HEK293 (cell line): Measurements from ENCODE around the gene USF1.

ENCODE experiments used
- AEBP2 ChIP-seq: fragments of 450-650 bp; formaldehyde crosslinking; IDR thresholded peaks from 2 replicates; pipeline ENCODE4 v1.5.1; 2016; ENCODE audit warnings: missing biosample characterization, missing genetic modification characterization, borderline replicate concordance
- HOXC10 ChIP-seq: sonication (generic); formaldehyde crosslinking; IDR thresholded peaks from 2 replicates; pipeline ENCODE4 v1.8.1; 2023; ENCODE audit warnings: mild to moderate bottlenecking, missing genetic modification reagents
- KLF1 ChIP-seq: fragments of 450-650 bp; formaldehyde crosslinking; IDR thresholded peaks from 2 replicates; pipeline ENCODE4 v1.5.1; 2016; ENCODE audit warnings: missing biosample characterization, missing genetic modification characterization
- KLF8 ChIP-seq: fragments of 450-650 bp; formaldehyde crosslinking; IDR thresholded peaks from 2 replicates; pipeline ENCODE4 v1.5.1; 2016; ENCODE audit warnings: missing biosample characterization, missing genetic modification characterization
- SALL2 ChIP-seq: fragments of 450-650 bp; formaldehyde crosslinking; IDR thresholded peaks from 2 replicates; pipeline ENCODE4 v1.5.0; 2017; ENCODE audit warnings: missing biosample characterization, mild to moderate bottlenecking, missing genetic modification characterization, borderline replicate concordance
- SCRT1 ChIP-seq: fragments of 450-650 bp; formaldehyde crosslinking; IDR thresholded peaks from 2 replicates; pipeline ENCODE4 v1.5.1; 2016; ENCODE audit warnings: missing biosample characterization, missing genetic modification characterization, borderline replicate concordance
- TRIM28 ChIP-seq: IDR thresholded peaks from 2 replicates; pipeline ENCODE4 v1.6.1; 2011; ENCODE audit warnings: low read length, control low read depth, borderline replicate concordance
- YY1 ChIP-seq: fragments of 450-650 bp; formaldehyde crosslinking; IDR thresholded peaks from 2 replicates; pipeline ENCODE4 v1.5.1; 2018; ENCODE audit warnings: missing biosample characterization, missing genetic modification characterization
- ZBTB21 ChIP-seq: fragments of 450-650 bp; formaldehyde crosslinking; IDR thresholded peaks from 2 replicates; pipeline ENCODE4 v1.5.1; 2017; ENCODE audit warnings: missing biosample characterization, missing genetic modification characterization
- ZBTB49 ChIP-seq: fragments of 450-650 bp; formaldehyde crosslinking; IDR thresholded peaks from 2 replicates; pipeline ENCODE4 v1.5.1; 2016; ENCODE audit warnings: missing biosample characterization, missing genetic modification characterization, low read depth
- ZBTB7A ChIP-seq: fragments of 450-650 bp; formaldehyde crosslinking; IDR thresholded peaks from 2 replicates; pipeline ENCODE4 v1.5.1; 2016; ENCODE audit warnings: low read depth, missing biosample characterization, missing genetic modification characterization
- ZIC2 ChIP-seq: fragments of 450-650 bp; formaldehyde crosslinking; IDR thresholded peaks from 2 replicates; pipeline ENCODE4 v1.5.1; 2016; ENCODE audit warnings: missing biosample characterization, missing genetic modification characterization
- ZNF112 ChIP-seq: fragments of 450-650 bp; formaldehyde crosslinking; IDR thresholded peaks from 2 replicates; pipeline ENCODE4 v1.5.0; 2017; ENCODE audit warnings: missing biosample characterization, missing genetic modification characterization
- ZNF132 ChIP-seq: fragments of 450-650 bp; formaldehyde crosslinking; IDR thresholded peaks from 2 replicates; pipeline ENCODE4 v1.5.1; 2017; ENCODE audit warnings: missing biosample characterization, missing genetic modification characterization, borderline replicate concordance
- ZNF335 ChIP-seq: fragments of 450-650 bp; formaldehyde crosslinking; conservative IDR thresholded peaks from 2 replicates; pipeline ENCODE4 v1.5.1; 2016; ENCODE audit warnings: missing biosample characterization, missing genetic modification characterization
- ZNF362 ChIP-seq: fragments of 450-650 bp; formaldehyde crosslinking; IDR thresholded peaks from 2 replicates; pipeline ENCODE4 v1.5.1; 2016; ENCODE audit warnings: missing biosample characterization, missing genetic modification characterization
- ZNF391 ChIP-seq: fragments of 450-650 bp; formaldehyde crosslinking; IDR thresholded peaks from 2 replicates; pipeline ENCODE4 v1.5.1; 2016; ENCODE audit warnings: low read depth, missing biosample characterization, missing genetic modification characterization, borderline replicate concordance
- ZNF398 ChIP-seq: fragments of 450-650 bp; formaldehyde crosslinking; IDR thresholded peaks from 2 replicates; pipeline ENCODE4 v1.5.1; 2017; ENCODE audit warnings: missing biosample characterization, missing genetic modification characterization
- ZNF48 ChIP-seq: fragments of 450-650 bp; formaldehyde crosslinking; IDR thresholded peaks from 2 replicates; pipeline ENCODE4 v1.5.1; 2016; ENCODE audit warnings: missing biosample characterization, missing genetic modification characterization
- ZNF501 ChIP-seq: fragments of 450-650 bp; formaldehyde crosslinking; IDR thresholded peaks from 2 replicates; pipeline ENCODE4 v1.5.1; 2016; ENCODE audit warnings: missing biosample characterization, missing genetic modification characterization
- ZNF514 ChIP-seq: fragments of 450-650 bp; formaldehyde crosslinking; IDR thresholded peaks from 2 replicates; pipeline ENCODE4 v1.5.1; 2016; ENCODE audit warnings: missing biosample characterization, missing genetic modification characterization
- ZNF677 ChIP-seq: fragments of 450-650 bp; IDR thresholded peaks from 2 replicates; pipeline ENCODE4 v1.5.0; 2018; ENCODE audit warnings: missing biosample characterization, mild to moderate bottlenecking, missing genetic modification characterization, moderate library complexity
- ZSCAN30 ChIP-seq: fragments of 450-650 bp; IDR thresholded peaks from 2 replicates; pipeline ENCODE4 v1.5.1; 2018; ENCODE audit warnings: missing biosample characterization, mild to moderate bottlenecking, missing genetic modification characterization, moderate library complexity
- TF ChIP-seq, protein P1 (sequence below): fragments of 450-650 bp; formaldehyde crosslinking; IDR thresholded peaks from 2 replicates; pipeline ENCODE4 v1.5.1; 2016; ENCODE audit warnings: missing biosample characterization, missing genetic modification characterization
- TF ChIP-seq, protein P2 (sequence below): fragments of 450-650 bp; formaldehyde crosslinking; IDR thresholded peaks from 2 replicates; pipeline ENCODE4 v1.5.1; 2016; ENCODE audit warnings: missing biosample characterization, missing genetic modification characterization
- TF ChIP-seq, protein P3 (sequence below): fragments of 450-650 bp; IDR thresholded peaks from 2 replicates; pipeline ENCODE4 v1.5.1; 2018; ENCODE audit warnings: missing biosample characterization, mild to moderate bottlenecking, missing genetic modification characterization

USF1 gene

DNA sequence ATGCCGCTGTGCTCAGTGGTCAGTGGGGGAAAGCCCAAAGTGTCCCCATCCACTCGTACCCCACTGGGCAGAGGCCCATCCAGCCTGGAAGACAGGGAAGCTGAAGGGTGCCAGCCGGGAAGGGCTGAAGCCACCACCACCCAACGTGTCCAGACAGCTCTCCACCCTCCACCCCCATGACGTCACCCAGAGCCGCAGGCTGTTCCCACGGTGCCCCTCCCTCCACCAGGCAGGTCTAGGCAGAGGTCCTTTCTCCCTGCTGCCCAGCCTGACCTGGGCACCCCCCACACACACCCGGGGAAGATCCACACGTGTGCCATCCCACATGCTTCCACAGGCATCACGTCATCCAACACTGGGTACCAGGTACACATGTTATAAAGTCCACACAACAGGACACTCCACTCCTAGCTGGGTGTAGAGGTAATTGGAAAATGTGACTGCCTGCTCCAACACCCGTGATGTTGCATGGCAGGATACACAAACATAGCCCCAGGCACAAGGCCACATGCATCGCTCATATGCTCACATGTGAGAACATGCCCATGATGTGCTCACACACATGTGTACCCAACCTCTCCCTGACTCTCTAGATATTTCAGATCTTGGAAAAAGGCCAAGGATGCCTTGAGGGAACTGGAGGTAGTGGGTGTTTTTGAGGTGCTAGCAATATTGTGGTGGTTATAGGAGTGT, 29.0 kb upstream of the USF1 start (continued):
- TF ChIP-seq, protein P1, sequence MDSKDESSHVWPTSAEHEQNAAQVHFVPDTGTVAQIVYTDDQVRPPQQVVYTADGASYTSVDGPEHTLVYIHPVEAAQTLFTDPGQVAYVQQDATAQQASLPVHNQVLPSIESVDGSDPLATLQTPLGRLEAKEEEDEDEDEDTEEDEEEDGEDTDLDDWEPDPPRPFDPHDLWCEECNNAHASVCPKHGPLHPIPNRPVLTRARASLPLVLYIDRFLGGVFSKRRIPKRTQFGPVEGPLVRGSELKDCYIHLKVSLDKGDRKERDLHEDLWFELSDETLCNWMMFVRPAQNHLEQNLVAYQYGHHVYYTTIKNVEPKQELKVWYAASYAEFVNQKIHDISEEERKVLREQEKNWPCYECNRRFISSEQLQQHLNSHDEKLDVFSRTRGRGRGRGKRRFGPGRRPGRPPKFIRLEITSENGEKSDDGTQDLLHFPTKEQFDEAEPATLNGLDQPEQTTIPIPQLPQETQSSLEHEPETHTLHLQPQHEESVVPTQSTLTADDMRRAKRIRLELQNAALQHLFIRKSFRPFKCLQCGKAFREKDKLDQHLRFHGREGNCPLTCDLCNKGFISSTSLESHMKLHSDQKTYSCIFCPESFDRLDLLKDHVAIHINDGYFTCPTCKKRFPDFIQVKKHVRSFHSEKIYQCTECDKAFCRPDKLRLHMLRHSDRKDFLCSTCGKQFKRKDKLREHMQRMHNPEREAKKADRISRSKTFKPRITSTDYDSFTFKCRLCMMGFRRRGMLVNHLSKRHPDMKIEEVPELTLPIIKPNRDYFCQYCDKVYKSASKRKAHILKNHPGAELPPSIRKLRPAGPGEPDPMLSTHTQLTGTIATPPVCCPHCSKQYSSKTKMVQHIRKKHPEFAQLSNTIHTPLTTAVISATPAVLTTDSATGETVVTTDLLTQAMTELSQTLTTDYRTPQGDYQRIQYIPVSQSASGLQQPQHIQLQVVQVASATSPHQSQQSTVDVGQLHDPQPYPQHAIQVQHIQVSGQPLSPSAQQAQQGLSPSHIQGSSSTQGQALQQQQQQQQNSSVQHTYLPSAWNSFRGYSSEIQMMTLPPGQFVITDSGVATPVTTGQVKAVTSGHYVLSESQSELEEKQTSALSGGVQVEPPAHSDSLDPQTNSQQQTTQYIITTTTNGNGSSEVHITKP (tag by site-specific recombination) = peak; percentile 62
- TF ChIP-seq ZNF391 (tag by site-specific recombination) (no peak), HOXC10 (CRISPR knock-in tag) (no peak), ZNF362 (tag by site-specific recombination) (no peak), ZBTB49 (tag by site-specific recombination) (no peak), ZNF335 (tag by site-specific recombination) (peak; percentile 26), ZNF112 (tag by site-specific recombination) (no peak), KLF8 (tag by site-specific recombination) (no peak), ZNF398 (tag by site-specific recombination) (peak; percentile 39; the same call in 1 of the 2 replicates), ZNF132 (tag by site-specific recombination) (no peak), ZIC2 (tag by site-specific recombination) (peak; percentile 45), ZNF48 (no peak), YY1 (no peak), KLF1 (peak; percentile 82), SALL2 (tag by site-specific recombination) (0 out of 2 replicates have a peak, but pooled peaks have one; percentile 64), SCRT1 (tag by site-specific recombination) (no peak), ZNF677 (tag by site-specific recombination) (no peak), TRIM28 (no peak), ZNF501 (tag by site-specific recombination) (no peak), ZSCAN30 (tag by site-specific recombination) (no peak), ZBTB7A (tag by site-specific recombination) (no peak), ZBTB21 (0 out of 2 replicates have a peak, but pooled peaks have one; percentile 19), AEBP2 (tag by site-specific recombination) (no peak), ZNF514 (tag by site-specific recombination) (no peak)
- TF ChIP-seq, protein P2, sequence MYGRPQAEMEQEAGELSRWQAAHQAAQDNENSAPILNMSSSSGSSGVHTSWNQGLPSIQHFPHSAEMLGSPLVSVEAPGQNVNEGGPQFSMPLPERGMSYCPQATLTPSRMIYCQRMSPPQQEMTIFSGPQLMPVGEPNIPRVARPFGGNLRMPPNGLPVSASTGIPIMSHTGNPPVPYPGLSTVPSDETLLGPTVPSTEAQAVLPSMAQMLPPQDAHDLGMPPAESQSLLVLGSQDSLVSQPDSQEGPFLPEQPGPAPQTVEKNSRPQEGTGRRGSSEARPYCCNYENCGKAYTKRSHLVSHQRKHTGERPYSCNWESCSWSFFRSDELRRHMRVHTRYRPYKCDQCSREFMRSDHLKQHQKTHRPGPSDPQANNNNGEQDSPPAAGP = peak; percentile 81
- TF ChIP-seq, protein P3, sequence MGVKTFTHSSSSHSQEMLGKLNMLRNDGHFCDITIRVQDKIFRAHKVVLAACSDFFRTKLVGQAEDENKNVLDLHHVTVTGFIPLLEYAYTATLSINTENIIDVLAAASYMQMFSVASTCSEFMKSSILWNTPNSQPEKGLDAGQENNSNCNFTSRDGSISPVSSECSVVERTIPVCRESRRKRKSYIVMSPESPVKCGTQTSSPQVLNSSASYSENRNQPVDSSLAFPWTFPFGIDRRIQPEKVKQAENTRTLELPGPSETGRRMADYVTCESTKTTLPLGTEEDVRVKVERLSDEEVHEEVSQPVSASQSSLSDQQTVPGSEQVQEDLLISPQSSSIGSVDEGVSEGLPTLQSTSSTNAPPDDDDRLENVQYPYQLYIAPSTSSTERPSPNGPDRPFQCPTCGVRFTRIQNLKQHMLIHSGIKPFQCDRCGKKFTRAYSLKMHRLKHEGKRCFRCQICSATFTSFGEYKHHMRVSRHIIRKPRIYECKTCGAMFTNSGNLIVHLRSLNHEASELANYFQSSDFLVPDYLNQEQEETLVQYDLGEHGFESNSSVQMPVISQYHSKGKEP (tag by site-specific recombination) = no peak
